SK-N-MC (cell line): Measurements from ENCODE around the gene NKD1.

Experiments used
- EZH2 ChIP-seq: fragments of 200-600 bp; sonication (generic); IDR thresholded peaks from one replicate; pipeline ENCODE4 v1.6.1; 2017; ENCODE audit warnings: antibody characterized with exemption
- FOXP2 ChIP-seq: optimal IDR thresholded peaks from 2 replicates; pipeline ENCODE3; 2011; ENCODE audit warnings: mild to moderate bottlenecking, moderate library complexity; ENCODE audit not compliant: insufficient read depth; ENCODE audit errors: extremely low read length, control extremely low read depth
- POLR2AphosphoS5 ChIP-seq: IDR thresholded peaks from 2 replicates; pipeline ENCODE4 v1.6.1; 2012; ENCODE audit warnings: mild to moderate bottlenecking, low read depth, low read length, borderline replicate concordance

DNA sequence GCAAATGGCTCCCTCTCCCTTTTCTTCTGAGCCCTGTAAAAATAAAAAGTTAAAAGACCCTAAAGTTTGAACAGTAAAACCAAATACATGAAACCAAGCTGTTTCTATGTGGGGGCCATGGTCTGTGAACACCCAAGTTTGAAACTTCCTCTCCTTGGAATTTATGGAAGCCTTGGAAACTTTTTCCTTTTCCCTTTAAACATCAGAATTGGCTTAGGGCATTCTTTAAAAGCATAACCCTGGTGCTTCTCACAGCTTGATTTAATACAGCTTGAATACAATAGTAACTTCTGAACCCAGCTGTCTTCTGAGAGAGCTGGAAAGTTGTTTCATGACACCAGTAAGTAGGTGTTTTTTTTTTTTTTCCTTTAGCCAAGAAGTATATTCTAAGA, 26.5 kb downstream of the NKD1 start:
- TF ChIP-seq EZH2, result no peak
- TF ChIP-seq POLR2AphosphoS5, result no peak
- no peak for TF ChIP-seq FOXP2
